GM23338 (cell line): ENCODE results near the gene NEO1. TPM values are rescaled to one million over a fixed set of nuclear protein-coding genes. Genes with fewer than 3 reads are reported as not detected.
A peak's percentile ranks its signal among the peaks of the same experiment; 100 is the strongest.

Experiments
- ATAC-seq: fragments of 200-7000 bp; cut with Tn5 transposase; 3 replicates; pipeline ENCODE4 v1.9.1; 2020
- DNase-seq: peaks from one replicate; pipeline ENCODE4 v3.0.0-alpha.2; 2015; ENCODE audit warnings: low spot score
- H2AFZ ChIP-seq: fragments of 200-600 bp; sonication (generic); 2 replicates; pipeline ENCODE4 v1.8.0; 2016; ENCODE audit warnings: antibody characterized with exemption, mild to moderate bottlenecking, moderate library complexity
- H3F3A ChIP-seq: fragments of 200-600 bp; sonication (generic); replicated peaks from 2 replicates; pipeline ENCODE4 v1.8.0; 2017; ENCODE audit warnings: antibody characterized with exemption, mixed run types, low read depth
- H3K27ac ChIP-seq: fragments of 200-600 bp; sonication (generic); 2 replicates; pipeline ENCODE4 v1.6.1; 2016; ENCODE audit warnings: low read depth
- H3K27me3 ChIP-seq: fragments of 200-600 bp; sonication (generic); 2 replicates; pipeline ENCODE4 v1.8.0; 2016; ENCODE audit warnings: mild to moderate bottlenecking, mixed run types, moderate library complexity; ENCODE audit not compliant: insufficient read depth
- H3K36me3 ChIP-seq: fragments of 200-600 bp; sonication (generic); 2 replicates; pipeline ENCODE4 v1.8.0; 2016; ENCODE audit warnings: mild to moderate bottlenecking; ENCODE audit not compliant: insufficient read depth
- H3K4me1 ChIP-seq: fragments of 200-600 bp; sonication (generic); 2 replicates; pipeline ENCODE4 v1.8.0; 2016; ENCODE audit warnings: mild to moderate bottlenecking, moderate library complexity; ENCODE audit not compliant: insufficient read depth
- H3K4me2 ChIP-seq: fragments of 200-600 bp; sonication (generic); 2 replicates; pipeline ENCODE4 v1.7.1; 2017; ENCODE audit warnings: mixed run types
- H3K4me3 ChIP-seq: fragments of 200-600 bp; sonication (generic); 2 replicates; pipeline ENCODE4 v1.6.1; 2016; ENCODE audit warnings: mixed run types
- H3K79me2 ChIP-seq: fragments of 200-600 bp; sonication (generic); replicated peaks from 2 replicates; pipeline ENCODE4 v1.8.0; 2017; ENCODE audit warnings: mild to moderate bottlenecking; ENCODE audit not compliant: insufficient read depth
- H3K9me2 ChIP-seq: fragments of 200-600 bp; sonication (generic); 2 replicates; pipeline ENCODE4 v1.8.0; 2017; ENCODE audit not compliant: insufficient read depth
- H4K20me1 ChIP-seq: fragments of 200-600 bp; sonication (generic); replicated peaks from 2 replicates; pipeline ENCODE4 v1.8.0; 2017; ENCODE audit warnings: mild to moderate bottlenecking; ENCODE audit not compliant: insufficient read depth
- H3K27ac Mint-ChIP-seq: 2 replicates; pipeline ENCODE4 v1.8.0; 2020; ENCODE audit warnings: inconsistent platforms, mild to moderate bottlenecking, moderate library complexity, mixed read lengths
- H3K27me3 Mint-ChIP-seq: 3 replicates; pipeline ENCODE4 v1.8.0; 2022; ENCODE audit warnings: low read depth, mild to moderate bottlenecking, moderate library complexity, mixed read lengths, inconsistent platforms; ENCODE audit not compliant: insufficient read depth, poor library complexity
- H3K36me3 Mint-ChIP-seq: 3 replicates; pipeline ENCODE4 v1.8.0; 2021; ENCODE audit warnings: low read depth, mild to moderate bottlenecking, inconsistent platforms, moderate library complexity, mixed read lengths
- H3K4me1 Mint-ChIP-seq: 3 replicates; pipeline ENCODE4 v1.8.0; 2020; ENCODE audit warnings: mild to moderate bottlenecking, inconsistent platforms, mixed read lengths
- H3K4me3 Mint-ChIP-seq: 3 replicates; pipeline ENCODE4 v1.8.0; 2021; ENCODE audit warnings: moderate library complexity, mild to moderate bottlenecking, inconsistent platforms, mixed read lengths
- H3K9me3 Mint-ChIP-seq: 3 replicates; pipeline ENCODE4 v1.8.0; 2020; ENCODE audit warnings: moderate library complexity, mild to moderate bottlenecking, inconsistent platforms, mixed read lengths
- CREB1 ChIP-seq: fragments of 250-450 bp; sonication (Bioruptor Pico); IDR thresholded peaks from 2 replicates; pipeline ENCODE4 v1.5.0; 2020; ENCODE audit warnings: low read depth, mild to moderate bottlenecking, moderate library complexity
- EZH2phosphoT487 ChIP-seq: fragments of 200-600 bp; sonication (generic); IDR thresholded peaks from one replicate; pipeline ENCODE4 v1.8.1; 2018; ENCODE audit warnings: antibody characterized with exemption; ENCODE audit not compliant: unreplicated experiment
- NANOG ChIP-seq: IDR thresholded peaks from 2 replicates; pipeline ENCODE4 v1.6.1; 2016; ENCODE audit warnings: antibody characterized with exemption, borderline replicate concordance
- POLR2AphosphoS5 ChIP-seq: IDR thresholded peaks from 2 replicates; pipeline ENCODE4 v1.6.1; 2016; ENCODE audit warnings: antibody characterized with exemption, low read depth
- ZNF114 ChIP-seq: fragments of 250-450 bp; sonication (Bioruptor Pico); IDR thresholded peaks from 2 replicates; pipeline ENCODE4 v1.5.0; 2020; ENCODE audit warnings: mild to moderate bottlenecking, moderate library complexity
- ZNF331 ChIP-seq: fragments of 250-450 bp; sonication (Bioruptor Pico); IDR thresholded peaks from 2 replicates; pipeline ENCODE4 v1.5.0; 2020; ENCODE audit warnings: low read depth, mild to moderate bottlenecking, moderate library complexity
- polyA plus RNA-seq: library from polyadenylated mRNA; unstranded; fragments of >200 nt; fragmentation: Nextera tagmentation; extraction: Ambion mirVana; gene quantifications from 2 replicates; pipeline ENCODE4 v1.2.1, GENCODE V29; 2016
- total RNA-seq: library from RNA; depleted of rRNA; stranded (reverse); fragments of >200 nt; shearing (Covaris generic); gene quantifications from 2 replicates; pipeline ENCODE4 v1.2.3, GENCODE V29; 2014
- TF ChIP-seq, protein P1 (sequence below): fragments of 250-450 bp; sonication (Bioruptor Pico); IDR thresholded peaks from 2 replicates; pipeline ENCODE4 v1.5.0; 2020; ENCODE audit warnings: mild to moderate bottlenecking, moderate library complexity

NEO1 gene
- total and polyA plus RNA-seq, 2 experiments from 2014 or later, result 8.4 to 45.8 TPM

DNA sequence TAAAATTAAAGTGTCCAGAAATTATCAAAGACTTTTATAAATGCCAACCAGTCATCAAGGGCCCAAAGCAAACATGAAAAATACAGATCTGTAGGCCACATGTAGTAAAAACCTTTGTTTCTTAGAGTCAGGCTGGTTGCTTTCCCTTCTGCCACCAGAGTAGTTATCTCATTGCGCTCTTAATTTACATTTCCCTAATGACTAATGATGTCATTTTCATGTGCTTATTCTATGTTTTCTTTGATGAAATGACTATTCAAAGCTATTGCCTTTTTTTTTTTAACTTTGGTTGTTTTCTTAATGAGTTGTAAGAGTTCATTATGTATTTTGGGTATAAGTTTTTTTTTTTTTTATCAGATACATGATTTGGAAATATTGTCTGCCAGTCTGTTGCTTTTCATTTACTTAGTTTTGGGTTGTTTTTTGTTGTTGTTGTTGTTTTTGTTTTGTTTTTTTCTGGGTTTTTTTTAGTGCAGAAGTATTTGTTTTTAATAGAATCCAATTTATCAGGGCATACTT, 175.9 kb downstream of the NEO1 start (continued):
- TF ChIP-seq, protein P1, sequence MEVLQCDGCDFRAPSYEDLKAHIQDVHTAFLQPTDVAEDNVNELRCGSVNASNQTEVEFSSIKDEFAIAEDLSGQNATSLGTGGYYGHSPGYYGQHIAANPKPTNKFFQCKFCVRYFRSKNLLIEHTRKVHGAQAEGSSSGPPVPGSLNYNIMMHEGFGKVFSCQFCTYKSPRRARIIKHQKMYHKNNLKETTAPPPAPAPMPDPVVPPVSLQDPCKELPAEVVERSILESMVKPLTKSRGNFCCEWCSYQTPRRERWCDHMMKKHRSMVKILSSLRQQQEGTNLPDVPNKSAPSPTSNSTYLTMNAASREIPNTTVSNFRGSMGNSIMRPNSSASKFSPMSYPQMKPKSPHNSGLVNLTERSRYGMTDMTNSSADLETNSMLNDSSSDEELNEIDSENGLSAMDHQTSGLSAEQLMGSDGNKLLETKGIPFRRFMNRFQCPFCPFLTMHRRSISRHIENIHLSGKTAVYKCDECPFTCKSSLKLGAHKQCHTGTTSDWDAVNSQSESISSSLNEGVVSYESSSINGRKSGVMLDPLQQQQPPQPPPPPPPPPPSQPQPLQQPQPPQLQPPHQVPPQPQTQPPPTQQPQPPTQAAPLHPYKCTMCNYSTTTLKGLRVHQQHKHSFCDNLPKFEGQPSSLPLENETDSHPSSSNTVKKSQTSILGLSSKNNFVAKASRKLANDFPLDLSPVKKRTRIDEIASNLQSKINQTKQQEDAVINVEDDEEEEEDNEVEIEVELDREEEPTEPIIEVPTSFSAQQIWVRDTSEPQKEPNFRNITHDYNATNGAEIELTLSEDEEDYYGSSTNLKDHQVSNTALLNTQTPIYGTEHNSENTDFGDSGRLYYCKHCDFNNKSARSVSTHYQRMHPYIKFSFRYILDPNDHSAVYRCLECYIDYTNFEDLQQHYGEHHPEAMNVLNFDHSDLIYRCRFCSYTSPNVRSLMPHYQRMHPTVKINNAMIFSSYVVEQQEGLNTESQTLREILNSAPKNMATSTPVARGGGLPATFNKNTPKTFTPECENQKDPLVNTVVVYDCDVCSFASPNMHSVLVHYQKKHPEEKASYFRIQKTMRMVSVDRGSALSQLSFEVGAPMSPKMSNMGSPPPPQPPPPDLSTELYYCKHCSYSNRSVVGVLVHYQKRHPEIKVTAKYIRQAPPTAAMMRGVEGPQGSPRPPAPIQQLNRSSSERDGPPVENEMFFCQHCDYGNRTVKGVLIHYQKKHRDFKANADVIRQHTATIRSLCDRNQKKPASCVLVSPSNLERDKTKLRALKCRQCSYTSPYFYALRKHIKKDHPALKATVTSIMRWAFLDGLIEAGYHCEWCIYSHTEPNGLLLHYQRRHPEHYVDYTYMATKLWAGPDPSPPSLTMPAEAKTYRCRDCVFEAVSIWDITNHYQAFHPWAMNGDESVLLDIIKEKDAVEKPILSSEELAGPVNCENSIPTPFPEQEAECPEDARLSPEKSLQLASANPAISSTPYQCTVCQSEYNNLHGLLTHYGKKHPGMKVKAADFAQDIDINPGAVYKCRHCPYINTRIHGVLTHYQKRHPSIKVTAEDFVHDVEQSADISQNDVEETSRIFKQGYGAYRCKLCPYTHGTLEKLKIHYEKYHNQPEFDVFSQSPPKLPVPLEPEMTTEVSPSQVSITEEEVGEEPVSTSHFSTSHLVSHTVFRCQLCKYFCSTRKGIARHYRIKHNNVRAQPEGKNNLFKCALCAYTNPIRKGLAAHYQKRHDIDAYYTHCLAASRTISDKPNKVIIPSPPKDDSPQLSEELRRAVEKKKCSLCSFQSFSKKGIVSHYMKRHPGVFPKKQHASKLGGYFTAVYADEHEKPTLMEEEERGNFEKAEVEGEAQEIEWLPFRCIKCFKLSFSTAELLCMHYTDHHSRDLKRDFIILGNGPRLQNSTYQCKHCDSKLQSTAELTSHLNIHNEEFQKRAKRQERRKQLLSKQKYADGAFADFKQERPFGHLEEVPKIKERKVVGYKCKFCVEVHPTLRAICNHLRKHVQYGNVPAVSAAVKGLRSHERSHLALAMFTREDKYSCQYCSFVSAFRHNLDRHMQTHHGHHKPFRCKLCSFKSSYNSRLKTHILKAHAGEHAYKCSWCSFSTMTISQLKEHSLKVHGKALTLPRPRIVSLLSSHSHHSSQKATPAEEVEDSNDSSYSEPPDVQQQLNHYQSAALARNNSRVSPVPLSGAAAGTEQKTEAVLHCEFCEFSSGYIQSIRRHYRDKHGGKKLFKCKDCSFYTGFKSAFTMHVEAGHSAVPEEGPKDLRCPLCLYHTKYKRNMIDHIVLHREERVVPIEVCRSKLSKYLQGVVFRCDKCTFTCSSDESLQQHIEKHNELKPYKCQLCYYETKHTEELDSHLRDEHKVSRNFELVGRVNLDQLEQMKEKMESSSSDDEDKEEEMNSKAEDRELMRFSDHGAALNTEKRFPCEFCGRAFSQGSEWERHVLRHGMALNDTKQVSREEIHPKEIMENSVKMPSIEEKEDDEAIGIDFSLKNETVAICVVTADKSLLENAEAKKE, result no peak

DNA sequence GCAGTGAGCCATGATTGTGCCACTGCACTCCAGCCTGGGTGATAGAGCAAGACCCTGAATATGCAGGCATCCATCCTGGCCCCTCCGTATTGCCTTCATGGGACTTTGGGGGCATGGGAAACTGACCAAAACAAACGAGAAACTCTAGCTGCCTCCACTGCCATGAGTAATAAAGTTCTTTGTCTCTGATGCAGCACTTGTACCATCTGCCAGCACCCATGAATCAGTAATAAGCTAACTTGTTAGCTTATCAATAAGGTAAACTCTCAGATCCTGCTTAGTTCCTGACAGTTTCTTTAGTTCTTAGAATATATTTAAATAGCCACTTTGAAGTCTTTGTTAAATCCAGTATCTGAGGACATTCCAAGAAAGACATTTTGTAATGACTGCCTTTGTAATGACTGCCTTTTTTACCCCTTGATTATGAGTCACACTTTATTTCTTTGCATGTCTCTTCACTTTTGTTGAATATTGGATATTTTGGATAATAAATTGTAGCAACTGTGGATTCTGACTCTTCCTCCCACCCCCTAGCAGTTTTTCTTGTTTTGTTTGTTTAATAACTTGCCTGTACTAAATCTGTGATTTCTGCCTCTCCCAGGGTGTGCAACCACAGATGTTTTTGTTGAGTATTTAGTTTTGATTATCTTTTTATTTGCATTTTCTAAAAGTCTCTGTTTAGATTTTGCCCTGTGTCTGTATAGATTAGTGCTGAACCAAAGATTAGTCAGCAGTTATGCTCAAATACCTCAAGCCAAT, 179.6 kb downstream of the NEO1 start:
- ATAC-seq, result no peak; the same call in 2 of the 3 replicates
- Histone ChIP-seq H3F3A (no peaks in the 10 kb centered on the region), H3K27ac (no peak overlapping the region), H3K9me2 (no peaks in the 10 kb centered on the region), H3K4me2 (no peak overlapping the region), H3K4me1 (peaks cover 3% of the 10 kb centered on the region; the same call in 1 of the 2 replicates), H4K20me1 (no peaks in the 10 kb centered on the region), H3K4me3 (no peak overlapping the region), H3K79me2 (no peaks in the 10 kb centered on the region), H3K27me3 (no peaks in the 10 kb centered on the region), H2AFZ (no peak overlapping the region), H3K36me3 (no peaks in the 10 kb centered on the region)
- Mint-ChIP-seq H3K4me3 (no peak overlapping the region), H3K4me1 (peaks cover 22% of the 10 kb centered on the region), H3K27me3 (no peaks in the 10 kb centered on the region), H3K36me3 (no peaks in the 10 kb centered on the region; the same call in 2 of the 3 replicates), H3K9me3 (no peaks in the 10 kb centered on the region; the same call in 2 of the 3 replicates), H3K27ac (peak overlapping the region; percentile 79)
- DNase-seq, result peak; percentile 29
- TF ChIP-seq EZH2phosphoT487, result no peak
- no peak for TF ChIP-seq CREB1 (CRISPR knock-in tag)
- TF ChIP-seq NANOG, result no peak
- TF ChIP-seq POLR2AphosphoS5, result no peak
- TF ChIP-seq ZNF114, result no peak
- TF ChIP-seq, protein P1, result no peak
- no peak for TF ChIP-seq ZNF331 (CRISPR knock-in tag)
